Measurements from ENCODE around the gene CCNT2.
A peak's percentile ranks its signal among the peaks of the same experiment; 100 is the strongest.

GRCh38 chr2:135004005-135004746 is 85.6 kb downstream of the CCNT2 start:
- TF ChIP-seq CTCF (IDR thresholded peaks at IDR 0.05; ENCODE audit: borderline replicate concordance, extremely low read depth, low read length, poor library complexity, severe bottlenecking), result peak; percentile 99
- TF ChIP-seq EZH2 (IDR thresholded peaks at IDR 0.05; ENCODE audit: borderline replicate concordance, low read depth, low read length, severe bottlenecking), result no peak

Measured in DND-41 (cell line).